GM08714 (cell line): ENCODE data around the gene AEN.
"Not testable (repeated sequence)": the region's sequence is repeated elsewhere in the genome, so short reads cannot be mapped to it uniquely, and the experiment has no call there.

Experiments
- H3K4me3 ChIP-seq: fragments of 200-500 bp; sonication (Bioruptor generic); 2 replicates; pipeline ENCODE4 v1.5.1; 2014; ENCODE audit warnings: mild to moderate bottlenecking, low read length, inconsistent platforms
- ZNF274 ChIP-seq: IDR thresholded peaks from 2 replicates; pipeline ENCODE4 v1.6.1; 2012; ENCODE audit warnings: mild to moderate bottlenecking, low read depth, low read length

Gene AEN

GRCh38 chr15:88631464-88632028 lies 10.4 kb downstream of the AEN start:
- no peak overlapping the region for H3K4me3 ChIP-seq
- no peak for TF ChIP-seq ZNF274

- not testable (repeated sequence) for H3K4me3 ChIP-seq
These were observed 11.7 kb downstream of the AEN start for GRCh38 chr15:88632797-88633196.

- no peak for TF ChIP-seq ZNF274
- no peak overlapping the region for H3K4me3 ChIP-seq
These were observed 13.3 kb downstream of the AEN start for GRCh38 chr15:88634449-88634848.

- TF ChIP-seq ZNF274 = no peak
- H3K4me3 ChIP-seq = no peak overlapping the region
These were observed 14.2 kb downstream of the AEN start for GRCh38 chr15:88635318-88635717.

- TF ChIP-seq ZNF274 = no peak
These were observed 14.9 kb downstream of the AEN start for GRCh38 chr15:88636050-88636449.

GRCh38 chr15:88636654-88637053 lies 15.5 kb downstream of the AEN start:
- no peak overlapping the region for H3K4me3 ChIP-seq
- TF ChIP-seq ZNF274 = no peak

More at GRCh38 chr15:88636050-88636449, 14.9 kb downstream of the AEN start:
- H3K4me3 ChIP-seq = no peak overlapping the region; the same call in 1 of the 2 replicates

GRCh38 chr15:88637436-88637835 lies 16.3 kb downstream of the AEN start:
- H3K4me3 ChIP-seq = no peak overlapping the region
- no peak for TF ChIP-seq ZNF274

GRCh38 chr15:88637841-88638625 lies 16.9 kb downstream of the AEN start:
- H3K4me3 ChIP-seq = peak overlapping the region; percentile 41; the same call in 1 of the 2 replicates
- no peak for TF ChIP-seq ZNF274

GRCh38 chr15:88638626-88639372 lies 17.7 kb downstream of the AEN start, which contains the start of gene ISG20:
Gene ISG20, plus strand, starts transcription at chr15:88639016. Its CDS starts 351 bp downstream, at chr15:88639367.
- H3K4me3 ChIP-seq = peak within 1 kb of the TSS; percentile 63; the same call in 1 of the 2 replicates

GRCh38 chr15:88641959-88642452 lies 20.9 kb downstream of the AEN start:
- H3K4me3 ChIP-seq = no peak overlapping the region; the same call in 1 of the 2 replicates
- no peak for TF ChIP-seq ZNF274

More at GRCh38 chr15:88638626-88639372, 17.7 kb downstream of the AEN start, which contains the start of gene ISG20:
- no peak for TF ChIP-seq ZNF274

- H3K4me3 ChIP-seq = not testable (repeated sequence)
These were observed 21.4 kb downstream of the AEN start for GRCh38 chr15:88642514-88642913.

- H3K4me3 ChIP-seq = no peak overlapping the region
- no peak for TF ChIP-seq ZNF274
These were observed 23.6 kb downstream of the AEN start for GRCh38 chr15:88644741-88645140.

GRCh38 chr15:88645171-88646087 lies 24.3 kb downstream of the AEN start:
- no peak for TF ChIP-seq ZNF274
- no peak overlapping the region for H3K4me3 ChIP-seq

GRCh38 chr15:88646088-88646405 lies 24.9 kb downstream of the AEN start:
- TF ChIP-seq ZNF274 = no peak

More at GRCh38 chr15:88646088-88646405, 24.9 kb downstream of the AEN start:
- no peak overlapping the region for H3K4me3 ChIP-seq
